HG03571 (cell line): Measurements from ENCODE around the gene EVL.

Experiments
- ATAC-seq: cut with Tn5 transposase; IDR thresholded peaks from one replicate; pipeline ENCODE4 v1.9.1; 2021; ENCODE audit not compliant: unreplicated experiment

The EVL gene

DNA sequence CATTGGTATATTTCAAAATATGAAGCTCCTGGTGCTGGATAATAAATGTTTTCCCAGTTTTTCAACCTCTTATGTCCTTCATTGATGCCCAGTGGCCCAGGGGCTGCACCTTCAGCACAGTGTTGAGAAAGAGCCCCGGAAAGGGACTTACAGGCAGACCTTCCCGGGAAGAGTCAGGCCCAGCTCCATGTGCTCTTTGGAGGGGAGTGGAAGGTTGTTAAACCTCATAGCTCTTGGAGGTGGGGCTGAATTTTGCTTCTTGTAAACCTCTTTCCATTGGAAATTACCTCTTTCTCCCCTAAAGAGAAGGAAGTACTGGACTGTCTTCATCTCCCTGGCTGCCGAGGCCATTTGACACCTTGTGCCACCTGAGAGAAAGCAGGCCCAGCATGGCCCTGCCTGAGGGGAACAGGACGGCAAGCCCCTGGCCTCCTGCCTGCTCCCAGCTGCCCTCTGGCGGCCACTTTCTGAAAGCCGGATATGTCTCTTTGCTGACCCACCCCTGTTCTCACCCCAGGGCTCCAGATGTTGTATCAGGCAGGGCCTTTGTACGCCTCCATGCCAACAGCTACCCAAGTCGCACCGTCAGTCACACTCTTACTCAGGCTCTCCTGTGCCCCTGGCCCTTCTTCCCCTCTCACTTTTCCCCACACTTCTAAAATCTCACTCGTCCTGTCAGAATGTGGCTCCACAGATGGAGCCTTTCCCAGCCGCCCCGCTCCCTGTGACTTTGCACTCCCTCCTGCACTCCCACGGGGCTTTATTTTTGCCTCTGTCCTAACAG lies 43.0 kb downstream of the EVL start:
- ATAC-seq = no peak

DNA sequence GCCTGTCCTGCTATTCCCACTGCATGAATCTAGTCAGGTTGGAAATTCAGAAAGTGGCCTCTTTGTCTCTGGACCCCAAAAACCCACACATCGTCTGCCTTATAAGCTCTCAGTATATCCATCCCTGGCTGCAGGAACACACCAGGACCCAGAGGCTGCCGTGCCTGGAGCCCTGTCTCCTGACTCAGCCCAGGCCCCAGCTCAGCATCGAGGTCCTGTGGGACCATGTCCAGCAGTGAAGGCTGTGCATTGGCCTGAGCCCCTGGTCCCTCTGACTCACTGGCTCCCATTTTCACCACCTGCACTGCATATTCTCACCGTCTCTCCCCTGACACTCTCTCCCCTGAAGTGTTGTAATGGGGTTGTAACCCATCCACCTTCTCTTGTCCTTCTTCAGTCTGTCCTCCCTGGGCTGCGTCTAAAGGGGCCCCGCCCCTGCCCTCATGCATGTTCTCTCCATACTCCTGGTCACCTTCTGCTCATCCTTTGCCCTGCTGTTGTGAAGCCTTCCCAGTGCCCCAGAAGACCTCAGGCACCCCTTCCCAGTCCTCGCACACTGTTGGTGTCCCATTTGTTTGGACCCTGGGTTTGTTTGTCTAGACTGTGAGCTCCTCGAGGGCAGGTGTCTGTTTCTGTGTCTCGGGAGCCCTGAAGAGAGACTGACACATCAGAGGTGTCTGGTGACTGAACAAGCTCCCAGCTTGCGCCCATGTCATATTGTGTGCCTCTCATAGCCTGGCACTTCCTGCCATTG lies 43.8 kb downstream of the EVL start:
- no peak for ATAC-seq

DNA sequence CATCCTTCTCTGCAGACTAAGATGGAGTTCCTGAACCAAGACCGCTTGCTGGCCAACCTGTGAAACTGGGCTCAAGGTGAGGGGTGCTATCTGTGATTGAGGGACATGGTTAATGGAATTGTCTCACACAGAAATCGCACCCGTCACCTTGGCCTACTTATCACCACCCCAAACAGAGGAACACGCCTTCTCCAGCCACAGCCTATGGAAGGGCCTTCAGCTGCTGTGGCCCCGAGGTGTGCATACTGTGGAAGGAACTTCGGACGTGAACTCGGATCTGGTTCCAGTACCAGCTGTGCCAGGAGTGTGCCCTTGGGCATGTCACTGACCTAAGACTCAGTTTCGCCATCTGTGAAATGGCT lies 44.4 kb downstream of the EVL start:
- no peak for ATAC-seq

DNA sequence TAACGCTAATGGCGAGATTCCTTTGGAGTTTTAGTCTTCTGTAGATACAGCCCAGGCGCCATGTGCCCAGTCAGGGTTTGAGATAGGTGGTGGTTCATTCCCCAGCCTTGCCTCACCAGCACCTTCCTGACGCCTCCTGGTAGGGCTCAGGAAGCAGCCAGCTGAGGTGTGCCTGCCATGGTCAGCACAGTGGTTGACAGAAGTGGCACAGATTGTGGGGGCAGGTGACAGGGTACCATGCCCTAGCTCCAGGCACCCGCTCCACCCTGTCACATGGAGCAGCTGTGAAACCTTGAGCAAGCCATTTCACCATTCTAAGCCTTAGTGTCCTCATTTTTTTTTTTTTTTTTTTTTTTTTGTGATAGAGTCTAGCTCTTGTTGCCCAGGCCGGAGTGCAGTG lies 45.6 kb downstream of the EVL start:
- ATAC-seq = no peak

GRCh38 chr14:100111931-100112704 lies 46.9 kb downstream of the EVL start:
- no peak for ATAC-seq

DNA sequence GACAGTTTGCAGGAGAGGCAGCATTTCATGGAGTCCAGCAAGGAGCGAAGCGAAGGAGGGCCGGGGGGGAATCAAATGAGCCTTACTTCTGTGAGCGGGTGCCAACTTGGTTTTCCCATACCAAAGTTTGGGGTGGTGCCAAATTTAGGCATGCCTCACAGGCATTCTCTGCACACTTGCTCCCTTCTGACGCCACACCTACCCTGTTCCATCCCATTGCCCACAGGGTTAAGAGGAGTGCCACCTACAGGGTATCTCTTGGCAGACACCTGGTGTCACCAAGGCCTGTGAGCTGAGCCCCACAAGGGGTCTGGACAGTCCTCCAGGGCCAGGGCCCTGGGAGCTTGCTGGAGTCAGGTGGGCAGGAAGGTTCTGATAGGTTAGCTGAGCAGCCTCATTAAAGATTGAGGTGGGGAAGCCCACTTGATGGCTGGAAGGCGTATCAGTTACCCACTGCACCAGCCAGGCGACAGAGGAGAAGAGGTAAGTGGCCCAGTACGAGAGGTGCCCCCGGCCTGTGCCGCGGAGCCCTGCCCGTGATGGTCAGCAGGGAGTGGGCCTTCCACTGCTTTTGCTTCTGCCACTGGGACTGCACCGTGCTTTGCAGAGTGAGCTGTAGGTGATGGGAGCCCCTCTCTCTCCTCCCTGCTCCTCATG lies 49.0 kb downstream of the EVL start:
- ATAC-seq = no peak

DNA sequence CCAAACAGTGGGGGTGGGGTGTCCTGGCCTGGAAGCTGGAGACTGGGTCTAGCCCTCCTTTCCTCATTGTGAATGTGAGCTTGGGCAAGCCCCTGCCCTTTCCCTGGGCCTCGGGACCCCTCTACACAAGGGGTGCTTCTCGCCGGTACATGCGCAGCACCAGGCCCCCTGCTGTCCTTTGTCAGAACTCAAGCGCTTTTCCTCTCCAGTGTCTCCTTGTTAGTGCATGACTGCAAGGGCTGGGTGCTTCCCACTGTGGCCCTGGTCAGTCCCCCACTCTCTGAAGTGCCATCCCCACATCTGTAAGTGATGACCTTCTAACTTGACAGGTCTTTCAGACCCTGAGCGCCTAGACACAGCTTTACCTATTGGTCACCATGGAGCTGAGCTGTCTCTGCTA lies 50.0 kb downstream of the EVL start:
- no peak for ATAC-seq

DNA sequence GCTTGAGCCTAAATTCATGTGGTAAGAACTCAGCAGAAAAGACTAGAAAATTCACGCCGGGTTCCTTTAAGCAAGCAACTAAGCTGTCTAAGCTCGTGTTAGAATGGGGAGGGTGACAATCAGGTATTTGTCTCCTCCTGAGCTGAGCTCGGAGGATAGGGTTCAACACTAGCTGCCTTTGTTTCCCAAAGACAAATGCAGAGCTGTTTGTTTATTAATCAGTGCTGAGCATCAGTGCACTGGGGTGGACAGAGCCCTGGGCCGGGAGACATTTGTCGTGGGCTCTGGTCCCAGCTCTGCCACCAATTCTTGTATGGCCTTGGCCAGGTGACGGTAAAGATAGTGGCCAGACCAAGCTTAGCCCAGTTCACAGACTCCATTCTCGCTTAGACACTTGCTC lies 50.5 kb downstream of the EVL start:
- no peak for ATAC-seq

- ATAC-seq = no peak
Observed at GRCh38 chr14:100116134-100116533, 50.9 kb downstream of the EVL start.

DNA sequence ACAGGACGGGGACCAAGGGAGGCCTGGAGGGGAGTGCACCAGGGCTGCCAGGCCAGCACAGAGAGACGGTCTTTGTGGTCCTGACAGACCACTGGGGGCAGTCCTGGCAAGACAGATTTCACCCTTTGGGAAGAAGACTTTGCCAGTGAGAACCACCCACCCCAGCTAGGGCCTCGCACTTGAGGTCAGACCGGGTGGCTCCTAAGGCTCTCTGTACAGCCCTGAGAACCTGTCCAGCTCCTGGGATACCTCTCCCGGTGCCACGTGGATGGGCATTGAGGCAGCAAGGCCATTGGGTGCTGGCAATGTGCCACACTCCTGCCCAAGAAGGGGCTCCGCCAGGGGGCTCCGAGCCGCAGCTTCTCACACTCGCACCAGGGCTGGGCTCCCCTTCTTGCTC lies 51.8 kb downstream of the EVL start:
- ATAC-seq = no peak

GRCh38 chr14:100117633-100118395 lies 52.6 kb downstream of the EVL start:
- ATAC-seq = no peak

GRCh38 chr14:100118396-100119011 lies 53.3 kb downstream of the EVL start:
- ATAC-seq = no peak

GRCh38 chr14:100119251-100119650 lies 54.0 kb downstream of the EVL start:
- no peak for ATAC-seq

DNA sequence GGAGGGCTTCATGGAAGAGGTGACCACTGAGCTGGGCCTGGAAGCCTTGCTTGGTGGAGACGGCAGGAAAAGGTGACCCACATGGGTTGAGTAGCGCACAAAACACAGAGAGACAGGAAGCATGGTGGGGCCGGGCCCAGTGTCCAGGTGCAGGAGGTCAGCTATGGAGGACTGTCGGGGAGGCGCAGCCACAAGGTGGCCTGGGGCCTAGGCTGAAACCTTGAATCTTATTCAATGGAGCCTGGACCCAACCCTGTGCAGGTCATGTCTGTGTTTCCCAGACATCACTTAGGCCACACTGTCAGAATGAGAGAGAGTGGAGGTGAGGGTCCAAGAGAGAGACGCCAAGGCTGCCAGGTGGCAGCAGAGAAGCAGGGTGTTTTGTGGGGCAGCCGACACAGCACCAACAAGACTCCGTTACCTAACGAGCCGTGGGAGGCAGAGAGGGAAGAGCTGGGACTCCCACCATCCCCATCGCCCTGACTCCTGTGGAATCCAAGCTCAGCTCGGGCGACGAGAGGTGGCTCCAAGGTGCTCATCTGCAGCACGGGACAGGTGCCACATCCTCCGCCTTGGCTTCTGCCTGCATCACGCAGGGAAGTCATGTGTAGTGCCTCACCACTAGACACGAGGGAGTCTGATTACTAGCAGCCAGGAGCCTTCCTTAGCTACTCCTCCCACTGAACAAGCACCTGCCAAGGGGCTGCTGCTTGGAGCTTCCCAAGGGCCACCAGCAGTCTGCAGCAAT lies 55.5 kb downstream of the EVL start:
- ATAC-seq = no peak

DNA sequence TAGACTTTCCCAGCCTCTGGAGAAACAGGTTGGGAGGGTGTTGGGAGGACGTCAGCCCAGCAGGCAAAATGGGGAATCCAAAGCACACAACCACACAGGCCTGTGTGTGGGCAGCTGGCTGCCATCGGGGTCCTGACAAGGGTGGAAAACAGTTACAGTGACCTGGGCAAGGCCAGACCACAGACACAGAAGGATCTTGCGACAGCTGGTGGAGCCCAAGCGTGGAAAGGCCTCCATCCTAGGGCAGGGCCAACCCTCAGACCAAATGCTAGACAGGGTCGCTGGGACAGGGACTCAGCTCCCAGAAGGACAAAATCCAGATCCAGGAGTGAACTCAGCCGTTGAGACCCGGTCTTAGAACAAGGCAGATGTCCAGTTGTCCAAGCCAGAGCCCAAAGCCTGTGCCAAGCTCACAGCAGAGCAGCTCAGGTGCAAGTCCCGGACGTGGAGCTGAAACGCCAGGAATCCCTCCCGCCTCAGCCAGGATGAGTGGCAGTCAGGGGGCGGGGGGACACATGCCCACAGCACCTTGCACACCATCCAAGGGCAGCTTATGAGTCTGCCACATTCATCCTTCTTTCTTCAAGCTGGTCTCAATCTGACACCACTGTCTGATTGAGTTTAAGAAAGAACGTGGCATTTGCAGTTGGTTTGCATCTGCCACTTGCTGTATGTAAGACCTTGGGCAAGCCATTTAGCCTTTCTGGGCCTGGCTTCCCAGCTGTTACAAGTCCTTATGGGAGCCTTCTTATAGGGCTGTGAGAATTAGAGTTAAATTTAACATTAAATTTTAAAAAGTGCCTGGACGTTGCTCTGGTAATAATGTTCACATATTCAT lies 56.6 kb downstream of the EVL start:
- no peak for ATAC-seq

GRCh38 chr14:100122481-100123223 lies 57.4 kb downstream of the EVL start:
- no peak for ATAC-seq

DNA sequence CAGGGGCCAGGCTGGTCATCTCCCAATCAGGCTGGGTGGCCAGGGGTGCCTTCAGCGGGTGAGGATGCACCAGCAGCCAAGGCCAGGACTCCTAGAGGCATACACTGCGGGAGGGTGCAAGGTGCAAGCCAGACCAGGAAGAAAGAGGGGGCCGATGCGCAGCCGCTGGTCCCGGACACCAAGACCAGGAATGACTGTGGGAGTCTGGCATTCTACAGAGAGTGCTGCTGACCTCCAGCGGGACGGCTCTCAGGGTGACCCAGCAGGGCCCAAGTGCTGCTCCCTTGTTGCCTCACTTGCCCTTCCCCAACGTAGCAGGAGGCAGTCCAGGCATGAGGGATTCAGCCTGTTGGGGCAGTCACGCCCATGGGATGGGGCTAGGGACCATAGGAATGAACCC lies 58.4 kb downstream of the EVL start:
- ATAC-seq = no peak

DNA sequence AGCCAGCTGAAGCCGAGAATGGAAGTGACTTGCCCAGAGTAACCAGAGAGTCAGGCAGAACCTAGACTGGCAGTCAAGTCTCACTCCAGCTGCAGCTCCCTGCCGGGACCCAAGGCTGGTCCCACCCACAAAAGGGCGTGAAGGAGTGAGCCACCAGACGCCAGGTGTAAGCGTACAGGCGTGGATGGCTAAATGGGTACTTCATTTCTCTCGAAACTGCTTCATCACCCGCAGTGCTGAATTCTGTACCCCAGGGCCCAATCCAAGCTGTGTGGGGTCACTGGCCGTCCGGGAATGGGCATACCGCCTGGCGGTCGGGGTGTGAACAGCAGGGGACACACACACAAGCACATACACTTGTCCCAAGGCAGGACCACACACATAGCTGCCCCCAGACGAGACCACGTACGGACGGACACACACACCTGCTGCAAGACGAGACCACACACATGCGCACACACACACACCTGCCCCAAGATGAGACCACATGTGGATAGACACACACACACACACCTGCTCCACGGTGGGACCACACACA lies 59.4 kb downstream of the EVL start:
- no peak for ATAC-seq
